ENCODE measurements around the gene CCSAP.

DNA sequence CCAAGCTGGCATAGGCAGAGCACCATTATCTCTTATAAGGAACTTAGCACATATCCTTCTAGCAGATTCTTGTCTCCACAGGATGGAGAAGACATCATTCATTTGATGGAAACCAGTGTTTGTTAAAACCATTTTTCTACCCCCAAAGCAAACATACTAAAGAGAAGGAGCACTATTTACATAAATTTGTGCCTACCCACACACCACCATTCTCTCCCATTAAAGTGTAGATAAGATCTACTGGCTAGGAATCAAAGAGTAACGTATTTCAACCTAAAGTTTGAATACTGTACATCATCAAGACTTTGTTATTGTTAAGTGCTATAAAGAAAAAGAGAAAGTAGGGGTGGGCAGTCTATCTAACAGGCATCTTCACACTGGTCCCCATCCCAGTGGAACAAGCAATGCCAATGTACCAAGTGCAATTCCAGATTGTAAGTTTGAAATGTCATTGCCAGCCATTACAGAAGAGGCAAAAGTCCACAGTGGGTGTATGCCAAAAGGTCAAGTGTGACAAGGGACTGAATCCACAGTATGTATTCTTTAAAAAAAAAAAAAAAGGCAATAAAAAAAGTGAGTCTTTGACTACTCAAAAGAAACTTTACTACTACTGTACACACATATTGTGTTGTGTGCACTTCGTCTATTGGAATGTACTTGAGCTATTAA lies 18.8 kb downstream of the CCSAP start:
- TF ChIP-seq, protein P1, sequence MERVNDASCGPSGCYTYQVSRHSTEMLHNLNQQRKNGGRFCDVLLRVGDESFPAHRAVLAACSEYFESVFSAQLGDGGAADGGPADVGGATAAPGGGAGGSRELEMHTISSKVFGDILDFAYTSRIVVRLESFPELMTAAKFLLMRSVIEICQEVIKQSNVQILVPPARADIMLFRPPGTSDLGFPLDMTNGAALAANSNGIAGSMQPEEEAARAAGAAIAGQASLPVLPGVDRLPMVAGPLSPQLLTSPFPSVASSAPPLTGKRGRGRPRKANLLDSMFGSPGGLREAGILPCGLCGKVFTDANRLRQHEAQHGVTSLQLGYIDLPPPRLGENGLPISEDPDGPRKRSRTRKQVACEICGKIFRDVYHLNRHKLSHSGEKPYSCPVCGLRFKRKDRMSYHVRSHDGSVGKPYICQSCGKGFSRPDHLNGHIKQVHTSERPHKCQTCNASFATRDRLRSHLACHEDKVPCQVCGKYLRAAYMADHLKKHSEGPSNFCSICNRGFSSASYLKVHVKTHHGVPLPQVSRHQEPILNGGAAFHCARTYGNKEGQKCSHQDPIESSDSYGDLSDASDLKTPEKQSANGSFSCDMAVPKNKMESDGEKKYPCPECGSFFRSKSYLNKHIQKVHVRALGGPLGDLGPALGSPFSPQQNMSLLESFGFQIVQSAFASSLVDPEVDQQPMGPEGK (CRISPR knock-in tag; IDR thresholded peaks at IDR 0.05; ENCODE audit: borderline replicate concordance), result no peak
- TF ChIP-seq BACH2 (CRISPR knock-in tag; IDR thresholded peaks at IDR 0.05; ENCODE audit: borderline replicate concordance) (no peak), ZNF8 (CRISPR knock-in tag; IDR thresholded peaks at IDR 0.05) (no peak), GLIS3 (CRISPR knock-in tag; IDR thresholded peaks at IDR 0.05) (no peak), ZFP30 (CRISPR knock-in tag; IDR thresholded peaks at IDR 0.05) (no peak), RARB (CRISPR knock-in tag; IDR thresholded peaks at IDR 0.05) (no peak)
- TF ChIP-seq, protein P2, sequence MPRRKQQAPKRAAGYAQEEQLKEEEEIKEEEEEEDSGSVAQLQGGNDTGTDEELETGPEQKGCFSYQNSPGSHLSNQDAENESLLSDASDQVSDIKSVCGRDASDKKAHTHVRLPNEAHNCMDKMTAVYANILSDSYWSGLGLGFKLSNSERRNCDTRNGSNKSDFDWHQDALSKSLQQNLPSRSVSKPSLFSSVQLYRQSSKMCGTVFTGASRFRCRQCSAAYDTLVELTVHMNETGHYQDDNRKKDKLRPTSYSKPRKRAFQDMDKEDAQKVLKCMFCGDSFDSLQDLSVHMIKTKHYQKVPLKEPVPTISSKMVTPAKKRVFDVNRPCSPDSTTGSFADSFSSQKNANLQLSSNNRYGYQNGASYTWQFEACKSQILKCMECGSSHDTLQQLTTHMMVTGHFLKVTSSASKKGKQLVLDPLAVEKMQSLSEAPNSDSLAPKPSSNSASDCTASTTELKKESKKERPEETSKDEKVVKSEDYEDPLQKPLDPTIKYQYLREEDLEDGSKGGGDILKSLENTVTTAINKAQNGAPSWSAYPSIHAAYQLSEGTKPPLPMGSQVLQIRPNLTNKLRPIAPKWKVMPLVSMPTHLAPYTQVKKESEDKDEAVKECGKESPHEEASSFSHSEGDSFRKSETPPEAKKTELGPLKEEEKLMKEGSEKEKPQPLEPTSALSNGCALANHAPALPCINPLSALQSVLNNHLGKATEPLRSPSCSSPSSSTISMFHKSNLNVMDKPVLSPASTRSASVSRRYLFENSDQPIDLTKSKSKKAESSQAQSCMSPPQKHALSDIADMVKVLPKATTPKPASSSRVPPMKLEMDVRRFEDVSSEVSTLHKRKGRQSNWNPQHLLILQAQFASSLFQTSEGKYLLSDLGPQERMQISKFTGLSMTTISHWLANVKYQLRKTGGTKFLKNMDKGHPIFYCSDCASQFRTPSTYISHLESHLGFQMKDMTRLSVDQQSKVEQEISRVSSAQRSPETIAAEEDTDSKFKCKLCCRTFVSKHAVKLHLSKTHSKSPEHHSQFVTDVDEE (CRISPR knock-in tag; IDR thresholded peaks at IDR 0.05), result no peak

All from SK-N-SH treated with all-trans-retinoic acid at 6 μM for 48 hours (cell line).